ENCODE results near the gene NWD2.

GRCh38 chr4:37243051-37243450, 1.5 kb upstream of the NWD2 start:
- no peak for TF ChIP-seq TBL1XR1 (IDR thresholded peaks at IDR 0.05; ENCODE audit: low read depth, low read length)
- TF ChIP-seq, protein P1, sequence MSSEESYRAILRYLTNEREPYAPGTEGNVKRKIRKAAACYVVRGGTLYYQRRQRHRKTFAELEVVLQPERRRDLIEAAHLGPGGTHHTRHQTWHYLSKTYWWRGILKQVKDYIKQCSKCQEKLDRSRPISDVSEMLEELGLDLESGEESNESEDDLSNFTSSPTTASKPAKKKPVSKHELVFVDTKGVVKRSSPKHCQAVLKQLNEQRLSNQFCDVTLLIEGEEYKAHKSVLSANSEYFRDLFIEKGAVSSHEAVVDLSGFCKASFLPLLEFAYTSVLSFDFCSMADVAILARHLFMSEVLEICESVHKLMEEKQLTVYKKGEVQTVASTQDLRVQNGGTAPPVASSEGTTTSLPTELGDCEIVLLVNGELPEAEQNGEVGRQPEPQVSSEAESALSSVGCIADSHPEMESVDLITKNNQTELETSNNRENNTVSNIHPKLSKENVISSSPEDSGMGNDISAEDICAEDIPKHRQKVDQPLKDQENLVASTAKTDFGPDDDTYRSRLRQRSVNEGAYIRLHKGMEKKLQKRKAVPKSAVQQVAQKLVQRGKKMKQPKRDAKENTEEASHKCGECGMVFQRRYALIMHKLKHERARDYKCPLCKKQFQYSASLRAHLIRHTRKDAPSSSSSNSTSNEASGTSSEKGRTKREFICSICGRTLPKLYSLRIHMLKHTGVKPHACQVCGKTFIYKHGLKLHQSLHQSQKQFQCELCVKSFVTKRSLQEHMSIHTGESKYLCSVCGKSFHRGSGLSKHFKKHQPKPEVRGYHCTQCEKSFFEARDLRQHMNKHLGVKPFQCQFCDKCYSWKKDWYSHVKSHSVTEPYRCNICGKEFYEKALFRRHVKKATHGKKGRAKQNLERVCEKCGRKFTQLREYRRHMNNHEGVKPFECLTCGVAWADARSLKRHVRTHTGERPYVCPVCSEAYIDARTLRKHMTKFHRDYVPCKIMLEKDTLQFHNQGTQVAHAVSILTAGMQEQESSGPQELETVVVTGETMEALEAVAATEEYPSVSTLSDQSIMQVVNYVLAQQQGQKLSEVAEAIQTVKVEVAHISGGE (CRISPR knock-in tag; IDR thresholded peaks at IDR 0.05), result no peak
- no peak for TF ChIP-seq POLR2AphosphoS5 (IDR thresholded peaks at IDR 0.05; ENCODE audit: low read length)
- no peak for TF ChIP-seq ZBED1 (IDR thresholded peaks at IDR 0.05; ENCODE audit: borderline replicate concordance)
- no peak for TF ChIP-seq KDM1A (IDR thresholded peaks at IDR 0.05; ENCODE audit: borderline replicate concordance)
- no peak for TF ChIP-seq TCF3 (IDR thresholded peaks at IDR 0.05; ENCODE audit: borderline replicate concordance, insufficient read depth, low read depth, low read length)
- no peak for TF ChIP-seq KLF5 (IDR thresholded peaks at IDR 0.05; ENCODE audit: partially characterized antibody)
- TF ChIP-seq POU2F2 (IDR thresholded peaks at IDR 0.05; ENCODE audit: borderline replicate concordance, low read depth, low read length), result no peak
- TF ChIP-seq, protein P2, sequence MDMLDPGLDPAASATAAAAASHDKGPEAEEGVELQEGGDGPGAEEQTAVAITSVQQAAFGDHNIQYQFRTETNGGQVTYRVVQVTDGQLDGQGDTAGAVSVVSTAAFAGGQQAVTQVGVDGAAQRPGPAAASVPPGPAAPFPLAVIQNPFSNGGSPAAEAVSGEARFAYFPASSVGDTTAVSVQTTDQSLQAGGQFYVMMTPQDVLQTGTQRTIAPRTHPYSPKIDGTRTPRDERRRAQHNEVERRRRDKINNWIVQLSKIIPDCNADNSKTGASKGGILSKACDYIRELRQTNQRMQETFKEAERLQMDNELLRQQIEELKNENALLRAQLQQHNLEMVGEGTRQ (IDR thresholded peaks at IDR 0.05; ENCODE audit: borderline replicate concordance, low read depth, low read length), result no peak
- no peak for TF ChIP-seq E2F8 (IDR thresholded peaks at IDR 0.05; ENCODE audit: low read depth, partially characterized antibody)
- no peak; a peak in 1 of 6 replicates for TF ChIP-seq CTCF (IDR thresholded peaks at IDR 0.05 in 2 of 3, conservative IDR thresholded peaks at IDR 0.05 in 1 of 3; ENCODE audit: control insufficient read depth in 2 of 3, extremely low read depth in 1 of 3, insufficient read depth in 1 of 3, low read depth in 3 of 3, low read length in 3 of 3)
- TF ChIP-seq SIX5 (IDR thresholded peaks at IDR 0.05; ENCODE audit: low read depth, low read length, severe bottlenecking), result no peak
